Spleen (tissue), 7 donors: ENCODE results near the gene IRF2BPL.

Source experiments
- CTCF ChIP-seq, 11 experiments: fragments of 200-600 bp in 7 of 11; fragments of 450-650 bp in 4 of 11; sonication (generic) in 4 of 11; IDR thresholded peaks in 8 of 11; conservative IDR thresholded peaks in 3 of 11; 1 replicate in 7 of 11; 2 replicates in 4 of 11; pipeline versions ENCODE4 v1.4.0 to v1.8.0; 2016 to 2021; ENCODE audit warnings: antibody characterized with exemption in 11 of 11, inconsistent platforms in 4 of 11, mild to moderate bottlenecking in 1 of 11
- POLR2A ChIP-seq, 3 donors: fragments of 450-650 bp; IDR thresholded peaks; one replicate each; pipeline ENCODE4 v1.5.1; 2017; ENCODE audit warnings: antibody characterized with exemption in 3 of 3, mild to moderate bottlenecking in 1 of 3
- donor health status: DM: no; HTN: no; CAD: no; lungs with moderate emphysema.
- donor health status: DM: no; HTN: no; CAD: no.
- donor health status: DM: no; HTN: no; CAD: no.

GRCh38 chr14:77037938-77038568, 9.5 kb upstream of the IRF2BPL start:
- TF ChIP-seq CTCF (IDR thresholded peaks at IDR 0.05 in 8 of 11, conservative IDR thresholded peaks at IDR 0.05 in 3 of 11), result no peak
- TF ChIP-seq POLR2A (IDR thresholded peaks at IDR 0.05), result no peak
